ENCODE results near the gene OR6N2.

The OR6N2 gene

GRCh38 chr1:158752155-158752712, 28.8 kb downstream of the OR6N2 start:
- DNase-seq, result no peak

GRCh38 chr1:158735848-158736247, 45.2 kb downstream of the OR6N2 start:
- no peak for DNase-seq

- no peak for DNase-seq
These were observed 48.5 kb downstream of the OR6N2 start for GRCh38 chr1:158732524-158732923.

- DNase-seq, result no peak
These were observed 49.3 kb downstream of the OR6N2 start for GRCh38 chr1:158731707-158732106.

GRCh38 chr1:158730453-158730852, 50.6 kb downstream of the OR6N2 start:
- DNase-seq, result no peak

GRCh38 chr1:158728510-158729225, 52.3 kb downstream of the OR6N2 start:
- DNase-seq, result no peak

- DNase-seq, result no peak
These were observed 56.6 kb downstream of the OR6N2 start for GRCh38 chr1:158724442-158724841.

Data from T-helper 1 cell (primary cell).